ENCODE results near the gene HOXB5.

The HOXB5 gene

DNA sequence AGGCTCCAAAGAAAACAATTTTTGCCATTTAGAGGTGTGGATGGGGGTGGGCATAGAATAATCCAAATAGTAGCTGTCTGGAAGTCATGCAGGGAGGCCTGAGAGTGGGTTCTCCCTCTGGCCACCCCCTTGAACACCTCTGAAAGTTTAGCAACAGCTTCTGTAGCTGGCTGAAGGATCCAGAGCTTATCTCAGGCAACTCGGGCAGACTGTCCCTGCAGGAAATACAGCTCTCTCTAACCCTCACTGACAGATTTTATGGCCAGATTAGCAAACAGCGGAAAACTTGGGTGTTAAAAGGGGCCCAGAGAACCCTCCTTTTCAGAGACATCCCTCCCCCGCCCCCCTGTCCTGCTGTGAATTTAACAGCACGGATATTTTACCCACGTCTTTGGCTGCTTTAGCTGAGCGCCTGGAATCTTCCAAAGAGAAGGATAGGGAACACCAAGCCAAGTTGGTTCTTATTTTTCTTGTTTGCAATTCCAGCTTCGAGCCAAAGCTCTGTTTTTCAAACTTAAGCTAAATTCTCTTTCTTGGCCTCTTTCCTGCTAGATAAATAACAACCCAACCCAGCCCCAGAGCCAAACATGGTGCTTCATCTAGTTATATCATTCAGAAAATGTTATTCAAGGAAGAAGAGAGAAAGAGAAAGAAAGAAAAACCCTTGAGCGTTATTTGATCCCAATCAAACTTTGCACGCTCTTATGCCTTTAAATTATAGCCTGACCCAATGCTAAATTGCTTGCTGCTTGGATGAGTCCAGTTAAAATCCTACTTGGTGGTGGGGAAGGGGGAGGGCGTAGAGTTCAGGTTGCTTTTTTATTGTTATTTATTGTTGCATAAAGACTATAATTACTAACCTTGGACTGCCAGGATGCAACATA is 46.4 kb downstream of the HOXB5 start:
- DNase-seq, result peak; percentile 75

DNA sequence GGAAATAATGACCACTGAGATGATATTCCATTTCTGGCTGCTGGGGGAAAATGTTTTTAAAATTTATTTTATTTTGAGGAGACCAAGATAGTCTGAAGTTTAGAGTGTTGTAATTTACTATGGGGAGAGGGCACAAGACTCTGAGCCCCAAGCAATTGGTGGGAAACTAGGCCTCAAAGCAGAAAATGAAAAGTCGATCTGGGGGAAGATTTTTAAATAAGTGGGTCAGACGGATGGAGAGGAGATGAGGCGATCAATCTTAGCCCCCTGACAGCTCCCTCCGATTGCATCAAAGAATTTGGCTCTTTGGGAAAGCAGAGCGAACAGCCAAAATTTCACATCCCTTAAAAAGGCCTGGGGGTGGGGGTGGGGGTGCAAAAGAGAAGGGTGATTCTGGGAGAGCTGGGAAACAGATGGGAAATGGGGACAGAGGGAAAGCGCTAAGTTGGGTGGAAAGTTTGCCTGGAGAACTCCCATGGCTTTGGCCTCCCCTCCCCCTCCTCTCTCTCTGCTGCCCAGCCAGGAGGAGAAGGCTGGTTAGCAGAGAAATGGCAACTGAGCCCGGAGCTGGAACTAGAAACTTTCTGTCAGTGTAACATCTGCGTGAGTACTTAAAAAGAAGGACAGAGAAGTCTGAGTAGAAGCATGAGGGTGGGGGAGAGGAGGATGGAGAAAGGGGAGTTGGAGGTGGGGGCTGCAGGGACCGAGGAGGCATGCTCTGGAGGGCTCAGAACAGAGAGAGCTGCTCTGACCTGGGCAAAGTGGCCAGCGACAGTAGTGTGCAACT is 47.2 kb downstream of the HOXB5 start:
- DNase-seq, result peak; percentile 88

DNA sequence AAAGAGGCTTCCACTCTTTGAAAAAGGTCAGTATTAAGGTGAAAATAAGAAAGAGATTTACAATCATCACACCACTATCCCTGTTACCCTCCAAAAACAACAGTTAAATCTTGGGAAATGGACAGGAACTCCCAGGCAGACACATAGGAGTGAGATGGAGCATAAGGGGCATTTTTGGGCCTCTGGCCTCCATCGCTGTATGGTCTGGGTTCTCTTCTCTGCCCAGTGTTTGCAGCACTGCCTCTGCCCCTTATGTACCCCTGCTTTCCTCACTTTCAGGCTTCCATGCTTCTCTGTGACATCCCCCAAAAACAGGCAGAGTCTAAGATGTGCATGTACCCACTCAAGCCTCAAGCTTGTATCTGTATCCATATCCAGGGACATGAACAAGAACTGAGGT is 48.0 kb downstream of the HOXB5 start:
- no peak for DNase-seq

DNA sequence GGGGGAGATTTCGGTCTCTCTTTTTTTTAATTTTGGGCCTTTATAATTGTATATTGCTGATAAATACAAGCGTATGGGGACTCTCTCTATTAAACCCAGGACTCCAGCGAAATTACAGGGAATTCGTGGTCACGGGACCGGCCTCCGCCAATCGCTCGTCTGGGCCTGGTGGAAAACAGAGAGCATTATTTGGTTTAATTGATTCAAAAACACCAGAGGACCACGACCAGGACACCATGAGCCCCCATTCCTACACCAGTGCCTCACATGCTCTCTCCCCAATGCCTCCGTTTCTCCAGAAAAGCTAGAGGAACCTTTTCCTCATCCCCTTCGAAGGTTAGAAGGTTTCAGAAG is 48.6 kb downstream of the HOXB5 start, which contains the start of gene HOXB2:
TSS of gene HOXB2 (minus strand) at position 88 of the 354 bp plus-strand sequence. CDS start 198 bp downstream, outside the sequence.
- peak; percentile 73 for DNase-seq

DNA sequence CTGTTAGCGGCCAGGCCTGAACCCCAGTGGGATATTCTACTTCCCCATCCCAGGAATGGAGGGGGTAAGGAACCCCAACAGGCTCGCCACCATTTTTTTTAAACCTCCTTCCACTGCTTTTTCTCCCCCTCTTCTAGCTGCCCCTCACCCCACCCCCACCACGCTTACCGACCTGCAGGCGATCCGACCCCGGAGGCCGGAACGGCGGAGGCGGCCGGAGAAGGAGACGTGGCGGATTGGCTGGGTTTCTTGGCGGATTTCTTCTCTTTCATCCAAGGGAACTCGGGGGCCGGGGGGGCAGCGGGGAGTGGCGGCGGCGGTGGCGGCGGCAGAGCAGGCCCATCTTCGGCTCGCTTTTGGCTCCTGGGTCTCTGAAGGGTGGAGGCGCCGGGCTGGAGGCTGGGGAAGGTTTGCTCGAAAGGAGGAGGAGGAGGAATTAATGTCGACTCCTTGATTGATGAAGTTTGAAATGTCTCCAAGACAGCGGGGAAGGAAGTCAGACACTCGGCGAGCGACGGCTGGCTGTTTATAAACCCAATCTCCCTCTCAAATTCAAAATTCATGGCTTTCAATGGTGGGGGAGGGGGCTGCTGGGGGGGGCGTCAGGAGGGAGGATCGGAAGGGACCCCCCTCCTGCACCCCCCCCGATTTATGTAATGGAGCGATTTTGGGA is 49.1 kb downstream of the HOXB5 start:
- DNase-seq, result peak; percentile 98

DNA sequence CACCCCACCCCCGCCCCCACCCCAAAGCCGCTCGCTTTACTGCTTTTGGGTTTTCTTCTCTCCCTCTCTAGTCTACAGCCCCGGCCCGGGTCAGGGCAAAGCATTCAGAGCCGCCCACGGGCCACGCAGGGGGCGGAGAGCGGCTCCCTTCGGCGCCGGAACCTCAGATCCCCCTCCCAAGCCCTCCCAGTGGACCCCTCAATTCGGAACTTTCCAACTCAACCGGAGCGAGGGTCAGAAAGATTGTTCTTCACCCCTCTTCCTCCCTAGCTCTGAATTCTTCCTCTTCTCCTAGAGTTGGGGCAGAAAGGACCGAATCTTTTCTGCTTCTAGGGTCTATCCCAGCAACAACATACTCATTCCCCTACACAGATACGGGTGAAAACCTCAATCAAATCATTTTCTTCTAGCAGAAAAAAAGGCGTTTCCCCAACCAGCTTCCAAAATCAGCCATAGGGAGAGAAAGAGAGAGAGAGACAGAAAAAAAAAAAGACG is 49.7 kb downstream of the HOXB5 start:
- DNase-seq, result no peak

DNA sequence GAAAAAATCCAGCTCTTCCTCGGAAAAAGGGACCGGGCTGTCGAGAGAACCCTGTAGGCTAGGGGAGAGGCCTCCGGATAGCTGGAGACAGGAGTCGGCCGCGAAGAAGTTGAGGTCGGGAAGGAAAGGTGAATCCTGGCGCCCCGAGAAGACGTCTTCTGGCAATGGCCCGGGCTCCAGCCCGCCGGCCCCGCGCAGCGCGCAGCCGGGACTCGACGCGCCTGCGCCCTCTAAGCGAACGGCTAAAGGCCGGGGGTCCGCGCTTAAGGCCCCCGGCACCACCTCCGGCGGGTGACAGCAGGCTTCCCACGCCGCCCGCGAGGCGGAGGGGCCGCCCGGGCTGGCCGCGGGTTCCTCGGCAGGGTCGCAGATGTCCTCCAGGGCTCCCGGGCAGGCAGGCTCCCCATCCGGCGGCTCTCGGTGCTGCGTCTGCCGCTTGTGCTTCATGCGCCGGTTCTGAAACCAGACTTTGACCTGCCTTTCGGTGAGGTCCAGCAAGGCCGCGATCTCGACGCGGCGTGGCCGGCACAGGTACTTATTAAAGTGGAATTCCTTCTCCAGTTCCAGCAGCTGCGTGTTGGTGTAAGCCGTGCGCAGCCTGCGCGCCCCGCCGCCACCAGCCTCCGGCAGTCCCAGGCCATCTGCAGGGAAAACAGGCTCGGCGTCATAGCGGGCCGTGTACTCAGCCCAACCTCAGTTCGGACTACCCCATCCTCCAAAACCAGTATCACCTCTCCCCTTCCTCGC is 50.3 kb downstream of the HOXB5 start:
- peak; percentile 66 for DNase-seq

DNA sequence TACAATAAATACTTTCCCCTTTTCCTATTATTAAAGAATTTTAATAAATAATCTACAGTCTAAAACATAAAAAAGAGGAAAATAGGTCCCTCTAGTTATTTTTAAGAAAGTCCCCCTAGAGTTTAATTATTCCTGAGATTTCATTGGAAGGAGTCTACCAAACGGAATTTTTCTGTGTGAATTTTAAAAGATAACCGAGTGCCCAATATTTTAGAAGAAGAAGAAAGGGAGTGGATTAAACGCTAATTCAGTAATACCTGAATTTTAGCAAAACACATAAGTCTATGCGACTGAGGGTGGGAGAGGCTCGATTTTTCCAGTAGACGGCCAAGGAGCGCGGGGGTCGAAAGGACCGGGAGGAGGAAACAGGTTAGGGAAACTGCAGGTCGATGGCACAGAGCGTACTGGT is 50.9 kb downstream of the HOXB5 start:
- no peak for DNase-seq

DNA sequence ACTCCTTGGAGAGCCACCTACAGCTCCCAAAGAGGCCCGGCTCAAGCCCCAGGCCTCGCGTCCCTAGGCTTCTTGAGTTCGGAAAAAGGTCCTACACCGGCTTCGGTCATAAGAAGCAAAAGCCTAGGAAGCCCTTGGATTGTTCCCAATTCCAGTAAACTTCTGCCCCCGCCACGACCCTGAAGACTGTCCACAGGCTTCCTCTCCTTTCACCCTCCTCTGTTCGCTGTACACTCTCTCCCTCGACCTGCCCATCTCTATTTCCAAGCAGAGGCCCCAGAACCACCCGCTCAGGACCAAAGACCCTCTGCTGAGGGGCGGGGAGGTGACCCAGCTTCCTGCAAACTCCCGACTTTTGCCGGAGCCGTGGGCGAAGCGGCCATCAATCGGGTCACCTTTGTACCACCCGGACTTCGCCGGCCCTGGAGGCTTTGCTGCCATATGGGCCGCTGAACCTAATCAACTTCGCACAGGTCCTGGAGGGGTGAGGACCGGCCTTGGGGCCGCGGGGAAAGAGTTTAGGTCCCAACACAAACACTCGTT is 51.4 kb downstream of the HOXB5 start:
- DNase-seq, result no peak

DNA sequence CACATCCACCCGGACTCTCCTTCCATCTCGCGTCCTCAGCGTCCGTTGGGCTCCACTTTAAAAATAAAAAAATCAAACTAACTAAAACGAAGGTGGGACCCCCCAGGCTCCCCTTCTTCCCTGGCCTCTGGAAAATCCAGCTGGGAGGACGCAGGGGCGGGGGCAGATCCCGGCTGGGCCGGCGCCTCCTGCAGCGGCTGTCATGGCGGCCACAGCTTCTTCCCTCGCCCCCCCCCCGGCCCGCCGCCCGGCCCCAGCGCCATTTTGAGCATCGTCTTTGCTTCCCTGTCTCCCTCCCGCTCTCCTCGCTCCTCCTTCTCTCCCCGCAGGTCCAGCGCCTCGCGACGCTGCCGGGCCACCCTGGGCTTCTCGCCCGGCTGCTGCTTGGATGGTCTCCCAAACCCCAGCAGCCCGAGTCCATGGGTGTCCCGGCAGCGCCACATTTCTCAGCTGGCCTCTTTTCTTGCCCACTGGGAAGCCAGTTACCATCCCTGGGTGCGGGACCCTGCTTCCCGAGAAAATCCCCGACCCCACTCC is 51.9 kb downstream of the HOXB5 start:
- DNase-seq, result peak; percentile 74

All from fibroblast of skin of abdomen (primary cell).